HepG2 (cell line): ENCODE measurements around the gene ZXDC. TPM values are rescaled to one million over a fixed set of nuclear protein-coding genes. Genes with fewer than 3 reads are reported as not detected.

Experiments
- GATAD1 ChIP-seq: IDR thresholded peaks from 2 replicates; pipeline ENCODE4 v1.6.1; 2016; ENCODE audit warnings: missing genetic modification reagents, missing compliant biosample characterization
- HCFC1 ChIP-seq: fragments of 150-350 bp; IDR thresholded peaks from 2 replicates; pipeline ENCODE4 v1.6.1; 2014; ENCODE audit warnings: low read depth, low read length
- RARA ChIP-seq: IDR thresholded peaks from 2 replicates; pipeline ENCODE4 v1.6.1; 2016; ENCODE audit warnings: missing genetic modification reagents, missing compliant biosample characterization
- SKI ChIP-seq: fragments of 450-650 bp; IDR thresholded peaks from one replicate; pipeline ENCODE4 v1.6.1; 2018; ENCODE audit warnings: mild to moderate bottlenecking; ENCODE audit not compliant: partially characterized antibody
- TBX2 ChIP-seq: sonication (generic); formaldehyde crosslinking; IDR thresholded peaks from 2 replicates; pipeline ENCODE4 v1.5.0; 2020; ENCODE audit warnings: missing genetic modification reagents, mild to moderate bottlenecking, borderline replicate concordance
- ZFP1 ChIP-seq: IDR thresholded peaks from 2 replicates; pipeline ENCODE4 v1.6.1; 2016
- ZMAT3 ChIP-seq: sonication (generic); formaldehyde crosslinking; conservative IDR thresholded peaks from 2 replicates; pipeline ENCODE4 v1.7.0; 2021; ENCODE audit warnings: missing genetic modification reagents
- ZNF101 ChIP-seq: sonication (generic); formaldehyde crosslinking; IDR thresholded peaks from 2 replicates; pipeline ENCODE4 v1.4.0; 2020; ENCODE audit warnings: mild to moderate bottlenecking, low read depth, missing genetic modification reagents, borderline replicate concordance
- ZNF253 ChIP-seq: sonication (generic); formaldehyde crosslinking; IDR thresholded peaks from 2 replicates; pipeline ENCODE4 v1.8.0; 2022; ENCODE audit warnings: mild to moderate bottlenecking, missing genetic modification reagents, borderline replicate concordance
- ZSCAN29 ChIP-seq: sonication (generic); formaldehyde crosslinking; conservative IDR thresholded peaks from 2 replicates; pipeline ENCODE4 v1.4.0; 2020; ENCODE audit warnings: mild to moderate bottlenecking, missing genetic modification reagents
- polyA plus RNA-seq, 8 experiments: library from polyadenylated mRNA; depleted of rRNA in 3 of 8; stranded (reverse) in 7 of 8; unstranded in 1 of 8; fragments of >200 nt; fragmentation: Illumina TruSeq in 4 of 8; extraction: Trizol in 4 of 8; gene quantifications; 2 replicates each; pipeline versions ENCODE4 v1.2.1 to v1.2.3, GENCODE V29; 2011 to 2016; ENCODE audit warnings: low read depth in 4 of 8, missing spikeins in 1 of 8, mixed read lengths in 1 of 8; ENCODE audit not compliant: insufficient read depth in 1 of 8
- total RNA-seq, 5 experiments: library from RNA; depleted of rRNA; stranded (reverse); fragments of >200 nt; fragmentation: Illumina TruSeq; extraction: Trizol; gene quantifications; 2 replicates each; pipeline ENCODE4 v1.2.3, GENCODE V29; 2016; ENCODE audit warnings: low read depth in 1 of 5
- TF ChIP-seq, protein P1 (sequence below): sonication (generic); formaldehyde crosslinking; IDR thresholded peaks from 2 replicates; pipeline ENCODE4 v1.8.0; 2022; ENCODE audit warnings: mild to moderate bottlenecking, missing genetic modification reagents, moderate library complexity
- TF ChIP-seq, protein P2 (sequence below): sonication (generic); formaldehyde crosslinking; IDR thresholded peaks from 2 replicates; pipeline ENCODE4 v1.5.0; 2020; ENCODE audit warnings: mild to moderate bottlenecking, missing genetic modification reagents
- TF ChIP-seq, protein P3 (sequence below): sonication (generic); formaldehyde crosslinking; IDR thresholded peaks from 2 replicates; pipeline ENCODE4 v1.4.0; 2020; ENCODE audit warnings: mild to moderate bottlenecking, missing genetic modification reagents
- TF ChIP-seq, protein P4 (sequence below): sonication (generic); formaldehyde crosslinking; IDR thresholded peaks from 2 replicates; pipeline ENCODE4 v1.9.0; 2021; ENCODE audit warnings: missing genetic modification reagents, borderline replicate concordance
- TF ChIP-seq, protein P5 (sequence below): sonication (generic); formaldehyde crosslinking; IDR thresholded peaks from 2 replicates; pipeline ENCODE4 v1.4.0; 2020; ENCODE audit warnings: missing genetic modification reagents, mild to moderate bottlenecking, borderline replicate concordance
- TF ChIP-seq, protein P6 (sequence below): sonication (generic); formaldehyde crosslinking; IDR thresholded peaks from 2 replicates; pipeline ENCODE4 v1.4.0; 2020; ENCODE audit warnings: missing genetic modification reagents, borderline replicate concordance

ZXDC gene
- total and polyA plus RNA-seq, 2 of the 13 experiments (the other 11 are each of a cell fraction or from before 2014, with no cell fraction given): 17.6 to 21.2 TPM

DNA sequence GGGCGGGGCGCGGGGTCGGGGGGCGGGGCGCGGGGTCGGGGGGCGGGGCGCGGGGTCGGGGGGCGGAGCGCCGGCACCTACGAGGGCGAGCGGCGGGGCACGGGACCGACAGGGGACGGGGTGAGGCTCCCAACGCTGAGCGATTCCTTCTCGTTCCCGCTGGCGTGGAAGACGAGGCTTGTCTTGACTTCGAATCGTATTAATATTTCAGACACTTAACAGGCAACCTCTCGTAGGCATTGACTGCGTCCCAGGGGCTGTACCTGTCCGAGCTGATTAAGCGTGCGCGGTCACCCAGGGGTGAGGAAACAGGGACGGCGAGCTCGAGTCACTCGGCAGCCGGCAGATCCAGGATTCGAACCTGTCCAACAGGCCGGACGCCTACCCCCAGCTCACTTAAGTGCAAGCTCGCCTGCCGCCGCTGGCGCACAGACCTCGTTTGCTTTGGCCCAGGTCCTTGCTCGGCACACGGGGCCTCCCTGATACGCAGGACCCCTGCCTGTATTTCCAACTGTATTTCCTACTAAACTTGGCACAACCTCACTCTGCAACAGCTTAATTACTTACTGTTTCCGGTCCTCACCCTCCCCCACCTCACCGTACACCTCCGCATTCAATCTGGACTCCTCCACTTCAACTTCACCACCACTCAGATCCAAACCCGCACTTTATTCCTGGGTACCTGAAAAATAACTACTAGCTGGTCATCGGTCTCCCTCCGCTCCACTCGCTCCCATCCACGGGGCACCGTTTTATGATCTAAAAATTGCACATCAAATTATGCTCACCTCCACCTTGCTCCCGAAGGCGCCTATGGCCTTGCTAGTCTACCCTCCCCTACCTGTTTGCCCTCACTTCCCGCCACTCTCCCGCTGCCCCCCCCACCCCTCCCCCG lies 722 bp upstream of the ZXDC start (continued):
- TF ChIP-seq, protein P1, sequence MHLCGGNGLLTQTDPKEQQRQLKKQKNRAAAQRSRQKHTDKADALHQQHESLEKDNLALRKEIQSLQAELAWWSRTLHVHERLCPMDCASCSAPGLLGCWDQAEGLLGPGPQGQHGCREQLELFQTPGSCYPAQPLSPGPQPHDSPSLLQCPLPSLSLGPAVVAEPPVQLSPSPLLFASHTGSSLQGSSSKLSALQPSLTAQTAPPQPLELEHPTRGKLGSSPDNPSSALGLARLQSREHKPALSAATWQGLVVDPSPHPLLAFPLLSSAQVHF (CRISPR knock-in tag): no peak
- TF ChIP-seq ZNF101 (CRISPR knock-in tag) (no peak), ZSCAN29 (CRISPR knock-in tag) (no peak), ZNF253 (CRISPR knock-in tag) (peak; percentile 66; the same call in 1 of the 2 replicates), RARA (CRISPR knock-in tag) (0 out of 2 replicates have a peak, but pooled peaks have one; percentile 2), TBX2 (CRISPR knock-in tag) (no peak; the same call in 1 of the 2 replicates), ZMAT3 (0 out of 2 replicates have a peak, but pooled peaks have one; percentile 16), ZFP1 (CRISPR knock-in tag) (no peak), GATAD1 (no peak), SKI (no peak), HCFC1 (no peak)
- TF ChIP-seq, protein P2, sequence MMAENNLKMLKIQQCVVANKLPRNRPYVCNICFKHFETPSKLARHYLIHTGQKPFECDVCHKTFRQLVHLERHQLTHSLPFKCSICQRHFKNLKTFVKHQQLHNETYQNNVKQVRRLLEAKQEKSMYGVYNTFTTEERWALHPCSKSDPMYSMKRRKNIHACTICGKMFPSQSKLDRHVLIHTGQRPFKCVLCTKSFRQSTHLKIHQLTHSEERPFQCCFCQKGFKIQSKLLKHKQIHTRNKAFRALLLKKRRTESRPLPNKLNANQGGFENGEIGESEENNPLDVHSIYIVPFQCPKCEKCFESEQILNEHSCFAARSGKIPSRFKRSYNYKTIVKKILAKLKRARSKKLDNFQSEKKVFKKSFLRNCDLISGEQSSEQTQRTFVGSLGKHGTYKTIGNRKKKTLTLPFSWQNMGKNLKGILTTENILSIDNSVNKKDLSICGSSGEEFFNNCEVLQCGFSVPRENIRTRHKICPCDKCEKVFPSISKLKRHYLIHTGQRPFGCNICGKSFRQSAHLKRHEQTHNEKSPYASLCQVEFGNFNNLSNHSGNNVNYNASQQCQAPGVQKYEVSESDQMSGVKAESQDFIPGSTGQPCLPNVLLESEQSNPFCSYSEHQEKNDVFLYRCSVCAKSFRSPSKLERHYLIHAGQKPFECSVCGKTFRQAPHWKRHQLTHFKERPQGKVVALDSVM (CRISPR knock-in tag): no peak
- TF ChIP-seq, protein P3, sequence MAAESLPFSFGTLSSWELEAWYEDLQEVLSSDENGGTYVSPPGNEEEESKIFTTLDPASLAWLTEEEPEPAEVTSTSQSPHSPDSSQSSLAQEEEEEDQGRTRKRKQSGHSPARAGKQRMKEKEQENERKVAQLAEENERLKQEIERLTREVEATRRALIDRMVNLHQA (CRISPR knock-in tag): no peak
- TF ChIP-seq, protein P4, sequence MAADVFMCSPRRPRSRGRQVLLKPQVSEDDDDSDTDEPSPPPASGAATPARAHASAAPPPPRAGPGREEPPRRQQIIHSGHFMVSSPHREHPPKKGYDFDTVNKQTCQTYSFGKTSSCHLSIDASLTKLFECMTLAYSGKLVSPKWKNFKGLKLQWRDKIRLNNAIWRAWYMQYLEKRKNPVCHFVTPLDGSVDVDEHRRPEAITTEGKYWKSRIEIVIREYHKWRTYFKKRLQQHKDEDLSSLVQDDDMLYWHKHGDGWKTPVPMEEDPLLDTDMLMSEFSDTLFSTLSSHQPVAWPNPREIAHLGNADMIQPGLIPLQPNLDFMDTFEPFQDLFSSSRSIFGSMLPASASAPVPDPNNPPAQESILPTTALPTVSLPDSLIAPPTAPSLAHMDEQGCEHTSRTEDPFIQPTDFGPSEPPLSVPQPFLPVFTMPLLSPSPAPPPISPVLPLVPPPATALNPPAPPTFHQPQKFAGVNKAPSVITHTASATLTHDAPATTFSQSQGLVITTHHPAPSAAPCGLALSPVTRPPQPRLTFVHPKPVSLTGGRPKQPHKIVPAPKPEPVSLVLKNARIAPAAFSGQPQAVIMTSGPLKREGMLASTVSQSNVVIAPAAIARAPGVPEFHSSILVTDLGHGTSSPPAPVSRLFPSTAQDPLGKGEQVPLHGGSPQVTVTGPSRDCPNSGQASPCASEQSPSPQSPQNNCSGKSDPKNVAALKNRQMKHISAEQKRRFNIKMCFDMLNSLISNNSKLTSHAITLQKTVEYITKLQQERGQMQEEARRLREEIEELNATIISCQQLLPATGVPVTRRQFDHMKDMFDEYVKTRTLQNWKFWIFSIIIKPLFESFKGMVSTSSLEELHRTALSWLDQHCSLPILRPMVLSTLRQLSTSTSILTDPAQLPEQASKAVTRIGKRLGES: no peak
- TF ChIP-seq, protein P5, sequence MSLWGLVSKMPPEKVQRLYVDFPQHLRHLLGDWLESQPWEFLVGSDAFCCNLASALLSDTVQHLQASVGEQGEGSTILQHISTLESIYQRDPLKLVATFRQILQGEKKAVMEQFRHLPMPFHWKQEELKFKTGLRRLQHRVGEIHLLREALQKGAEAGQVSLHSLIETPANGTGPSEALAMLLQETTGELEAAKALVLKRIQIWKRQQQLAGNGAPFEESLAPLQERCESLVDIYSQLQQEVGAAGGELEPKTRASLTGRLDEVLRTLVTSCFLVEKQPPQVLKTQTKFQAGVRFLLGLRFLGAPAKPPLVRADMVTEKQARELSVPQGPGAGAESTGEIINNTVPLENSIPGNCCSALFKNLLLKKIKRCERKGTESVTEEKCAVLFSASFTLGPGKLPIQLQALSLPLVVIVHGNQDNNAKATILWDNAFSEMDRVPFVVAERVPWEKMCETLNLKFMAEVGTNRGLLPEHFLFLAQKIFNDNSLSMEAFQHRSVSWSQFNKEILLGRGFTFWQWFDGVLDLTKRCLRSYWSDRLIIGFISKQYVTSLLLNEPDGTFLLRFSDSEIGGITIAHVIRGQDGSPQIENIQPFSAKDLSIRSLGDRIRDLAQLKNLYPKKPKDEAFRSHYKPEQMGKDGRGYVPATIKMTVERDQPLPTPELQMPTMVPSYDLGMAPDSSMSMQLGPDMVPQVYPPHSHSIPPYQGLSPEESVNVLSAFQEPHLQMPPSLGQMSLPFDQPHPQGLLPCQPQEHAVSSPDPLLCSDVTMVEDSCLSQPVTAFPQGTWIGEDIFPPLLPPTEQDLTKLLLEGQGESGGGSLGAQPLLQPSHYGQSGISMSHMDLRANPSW (CRISPR knock-in tag): no peak
- TF ChIP-seq, protein P6, sequence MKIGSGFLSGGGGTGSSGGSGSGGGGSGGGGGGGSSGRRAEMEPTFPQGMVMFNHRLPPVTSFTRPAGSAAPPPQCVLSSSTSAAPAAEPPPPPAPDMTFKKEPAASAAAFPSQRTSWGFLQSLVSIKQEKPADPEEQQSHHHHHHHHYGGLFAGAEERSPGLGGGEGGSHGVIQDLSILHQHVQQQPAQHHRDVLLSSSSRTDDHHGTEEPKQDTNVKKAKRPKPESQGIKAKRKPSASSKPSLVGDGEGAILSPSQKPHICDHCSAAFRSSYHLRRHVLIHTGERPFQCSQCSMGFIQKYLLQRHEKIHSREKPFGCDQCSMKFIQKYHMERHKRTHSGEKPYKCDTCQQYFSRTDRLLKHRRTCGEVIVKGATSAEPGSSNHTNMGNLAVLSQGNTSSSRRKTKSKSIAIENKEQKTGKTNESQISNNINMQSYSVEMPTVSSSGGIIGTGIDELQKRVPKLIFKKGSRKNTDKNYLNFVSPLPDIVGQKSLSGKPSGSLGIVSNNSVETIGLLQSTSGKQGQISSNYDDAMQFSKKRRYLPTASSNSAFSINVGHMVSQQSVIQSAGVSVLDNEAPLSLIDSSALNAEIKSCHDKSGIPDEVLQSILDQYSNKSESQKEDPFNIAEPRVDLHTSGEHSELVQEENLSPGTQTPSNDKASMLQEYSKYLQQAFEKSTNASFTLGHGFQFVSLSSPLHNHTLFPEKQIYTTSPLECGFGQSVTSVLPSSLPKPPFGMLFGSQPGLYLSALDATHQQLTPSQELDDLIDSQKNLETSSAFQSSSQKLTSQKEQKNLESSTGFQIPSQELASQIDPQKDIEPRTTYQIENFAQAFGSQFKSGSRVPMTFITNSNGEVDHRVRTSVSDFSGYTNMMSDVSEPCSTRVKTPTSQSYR (CRISPR knock-in tag): peak; percentile 17; the same call in 1 of the 2 replicates
